Mammary epithelial cell (primary cell): Measurements from ENCODE around the gene VPS72.

ENCODE experiments used
- CTCF ChIP-seq, 2 donors: IDR thresholded peaks in 1 of 2; conservative IDR thresholded peaks in 1 of 2; 2 replicates each; pipeline ENCODE4 v1.5.1; 2011 to 2012; ENCODE audit warnings: inconsistent platforms in 2 of 2, low read length in 2 of 2, mild to moderate bottlenecking in 2 of 2, control low read depth in 1 of 2, low read depth in 1 of 2; ENCODE audit not compliant: insufficient read depth in 1 of 2; ENCODE audit errors: extremely low read depth in 1 of 2
- EZH2 ChIP-seq: IDR thresholded peaks from 2 replicates; pipeline ENCODE4 v1.6.1; 2012; ENCODE audit warnings: low read length, inconsistent platforms, borderline replicate concordance

GRCh38 chr1:151143986-151144385, 46.0 kb downstream of the VPS72 start:
- TF ChIP-seq CTCF (conservative IDR thresholded peaks at IDR 0.05 in 1 of 2, IDR thresholded peaks at IDR 0.05 in 1 of 2; ENCODE audit: extremely low read depth in 1 of 2, insufficient read depth in 1 of 2, low read depth in 1 of 2, low read length in 2 of 2) (no peak), EZH2 (no peak)
